Panc1 (cell line): ENCODE results near the gene MORC2.

Experiments used
- CTCF ChIP-seq: fragments of 450-650 bp; IDR thresholded peaks from 2 replicates; pipeline ENCODE4 v1.5.1; 2017; ENCODE audit warnings: mild to moderate bottlenecking
- POLR2AphosphoS5 ChIP-seq: IDR thresholded peaks from 2 replicates; pipeline ENCODE4 v1.6.1; 2012; ENCODE audit warnings: mild to moderate bottlenecking, low read depth, low read length, moderate library complexity
- REST ChIP-seq, 2 experiments: IDR thresholded peaks; 2 replicates each; pipeline ENCODE4 v1.6.1; 2011 to 2012; ENCODE audit warnings: low read depth in 2 of 2, control low read depth in 1 of 2, low read length in 1 of 2, mild to moderate bottlenecking in 1 of 2, moderate library complexity in 1 of 2; ENCODE audit not compliant: insufficient read depth in 1 of 2

- TF ChIP-seq CTCF: no peak
- TF ChIP-seq POLR2AphosphoS5: no peak
- TF ChIP-seq REST (IDR thresholded peaks at IDR 0.05; ENCODE audit: insufficient read depth in 1 of 2, low read depth in 2 of 2, low read length in 1 of 2): no peak
Observed at GRCh38 chr22:30887453-30887852, 81.1 kb downstream of the MORC2 start.
